Lower leg skin (tissue), 4 donors: ENCODE data around the gene HMGCS2. TPM values are rescaled to one million over a fixed set of nuclear protein-coding genes. Genes with fewer than 3 reads are reported as not detected.

Source experiments
- DNase-seq, 2 donors: peaks; one replicate each; pipeline ENCODE4 v3.0.0-alpha.2; 2019; ENCODE audit warnings: low spot score in 2 of 2
- H3K4me3 ChIP-seq: fragments of 200-600 bp; sonication (generic); 2 replicates; pipeline ENCODE4 v1.5.1; 2017; ENCODE audit warnings: mild to moderate bottlenecking, low read depth; ENCODE audit not compliant: poor library complexity, severe bottlenecking
- CTCF ChIP-seq, 3 donors: fragments of 450-650 bp; IDR thresholded peaks; one replicate each; pipeline ENCODE4 v1.5.1; 2016; ENCODE audit warnings: antibody characterized with exemption in 3 of 3, mild to moderate bottlenecking in 3 of 3, moderate library complexity in 2 of 3
- POLR2A ChIP-seq, 2 donors: fragments of 450-650 bp; IDR thresholded peaks; one replicate each; pipeline ENCODE4 v1.6.1; 2016 to 2017; ENCODE audit warnings: antibody characterized with exemption in 2 of 2, mild to moderate bottlenecking in 1 of 2, moderate library complexity in 1 of 2
- WGBS, 2 donors: methylation state at CpG; one replicate each; pipeline ENCODE4 v1.1.5; 2018; 5-methylcytosine and 5-hydroxymethylcytosine counted together
- intact Hi-C: fragments of 100-400 bp; cut with DNase I; formaldehyde crosslinking; loops from one replicate; pipeline ENCODE4 v1.15.0; 2023; ENCODE audit warnings: low total_unique reads
- total RNA-seq, 4 donors: library from RNA; depleted of rRNA; stranded (reverse); fragments of >200 nt; gene quantifications; one replicate each; pipeline ENCODE4 v1.1.0, GENCODE V29; 2016

Gene HMGCS2
- total RNA-seq, 4 donors from 2014 or later = 23.9 to 400 (median 93.4) TPM

DNA sequence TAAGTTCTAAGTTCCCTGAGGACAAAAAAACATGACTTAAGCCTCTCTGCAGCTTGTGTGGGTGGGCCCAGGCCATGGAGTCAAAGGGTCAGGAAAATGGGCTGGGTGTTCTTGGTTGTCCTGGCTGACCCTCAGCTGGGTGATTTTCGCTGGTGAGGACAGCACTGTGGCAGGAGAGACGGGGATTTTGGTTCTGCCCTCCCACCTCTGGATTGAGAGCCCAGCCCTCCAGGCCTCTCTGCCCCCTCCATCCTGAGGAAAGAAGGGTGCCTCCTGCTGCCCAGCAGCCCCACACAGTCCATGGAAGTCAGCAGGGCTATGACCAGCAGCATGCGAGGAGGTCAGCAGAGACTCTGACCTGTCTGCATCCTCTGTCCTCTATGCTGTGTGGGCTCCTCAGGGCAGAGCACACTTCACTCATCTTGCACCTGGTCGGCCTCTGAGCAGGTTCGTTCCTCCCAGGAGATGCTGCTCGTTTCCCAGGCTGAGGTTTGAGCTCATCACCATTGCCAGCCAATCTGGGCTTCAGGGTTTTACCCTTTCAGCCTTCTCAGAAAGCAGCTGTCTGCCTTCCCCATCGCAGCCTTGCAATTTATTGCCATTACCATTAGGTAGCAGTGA, 30.5 kb downstream of the HMGCS2 start:
- intact Hi-C loops = no loop called here
- no peak for DNase-seq
- no peak overlapping the region for H3K4me3 ChIP-seq
- no peak for TF ChIP-seq CTCF (IDR thresholded peaks at IDR 0.05)
- no peak for TF ChIP-seq POLR2A (IDR thresholded peaks at IDR 0.05)
- WGBS, 2 donors = 79% methylated on average over 7 of the region's 7 CpGs

GRCh38 chr1:119737040-119737682, 31.5 kb downstream of the HMGCS2 start:
- WGBS, 2 donors = 55 to 64% methylated on average over 16 of the region's 16 CpGs
- intact Hi-C loops = no loop called here
- TF ChIP-seq POLR2A (IDR thresholded peaks at IDR 0.05) = no peak
- no peak for TF ChIP-seq CTCF (IDR thresholded peaks at IDR 0.05)
- DNase-seq = no peak
- H3K4me3 ChIP-seq = no peak overlapping the region

GRCh38 chr1:119736649-119737039, 32.1 kb downstream of the HMGCS2 start:
- DNase-seq = no peak
- TF ChIP-seq CTCF (IDR thresholded peaks at IDR 0.05) = no peak
- no peak for TF ChIP-seq POLR2A (IDR thresholded peaks at IDR 0.05)
- no peak overlapping the region for H3K4me3 ChIP-seq
- intact Hi-C loops = no loop called here
- WGBS, 2 donors = 91 to 97% methylated on average over 2 of the region's 2 CpGs

DNA sequence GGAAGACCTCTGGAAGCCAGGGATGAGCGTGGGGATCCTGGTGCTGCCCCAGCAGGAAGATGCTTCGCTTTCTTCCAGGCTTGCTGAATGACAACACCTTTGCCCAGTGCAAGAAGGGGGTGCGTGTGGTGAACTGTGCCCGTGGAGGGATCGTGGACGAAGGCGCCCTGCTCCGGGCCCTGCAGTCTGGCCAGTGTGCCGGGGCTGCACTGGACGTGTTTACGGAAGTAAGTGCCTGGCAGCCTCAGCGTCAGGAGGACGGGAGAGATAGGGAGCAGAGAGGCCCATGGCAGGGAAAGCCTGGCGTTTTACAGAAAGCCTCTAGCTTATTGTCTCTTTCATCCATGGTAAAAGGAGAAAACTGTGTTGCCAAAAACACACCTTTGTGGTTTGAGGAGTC, 33.5 kb downstream of the HMGCS2 start:
- TF ChIP-seq POLR2A (IDR thresholded peaks at IDR 0.05) (no peak), CTCF (IDR thresholded peaks at IDR 0.05) (no peak)
- whole genome bisulfite sequencing, 2 donors = 86 to 91% methylated on average over 14 of the region's 14 CpGs
- DNase-seq = no peak
- intact Hi-C loops = no loop called here
- no peak overlapping the region for H3K4me3 ChIP-seq

GRCh38 chr1:119733754-119734153, 35.0 kb downstream of the HMGCS2 start:
- intact Hi-C loops = no loop called here
- WGBS, 2 donors = 90 to 92% methylated on average over 3 of the region's 3 CpGs
- no peak for TF ChIP-seq CTCF (IDR thresholded peaks at IDR 0.05)
- no peak for TF ChIP-seq POLR2A (IDR thresholded peaks at IDR 0.05)
- no peak for DNase-seq
- H3K4me3 ChIP-seq = no peak overlapping the region
